OCI-LY7 (cell line): ENCODE measurements around the gene PTPRZ1. TPM values are rescaled to one million over a fixed set of nuclear protein-coding genes. Genes with fewer than 3 reads are reported as not detected.

Source experiments
- BruUV-seq: library from RNA; stranded (reverse); fragments of 400-500 nt; replicated peaks from 2 replicates; lab custom pipeline; 2021; lab: Mats Ljungman, UMichigan
- CTCF ChIA-PET: fragments of 300-600 bp; sonication (Branson Sonifier 250); formaldehyde crosslinking; loops from one replicate; lab custom pipeline; 2022; ENCODE audit warnings: antibody characterized with exemption; ENCODE audit not compliant: unreplicated experiment; lab: Charles Lee
- POLR2A ChIA-PET: fragments of 300-600 bp; sonication (Branson Sonifier 250); formaldehyde crosslinking; loops from one replicate; lab custom pipeline; 2022; ENCODE audit warnings: antibody characterized with exemption; lab: Charles Lee
- DNase-seq: peaks from one replicate; pipeline ENCODE4 v3.0.0-alpha.2; 2015; ENCODE audit warnings: low spot score
- H2AFZ ChIP-seq: fragments of 200-600 bp; sonication (generic), shearing (Covaris generic); 2 replicates; pipeline ENCODE4 v1.6.1; 2014; ENCODE audit warnings: mild to moderate bottlenecking, antibody characterized with exemption, low read length, moderate library complexity
- H3K27ac ChIP-seq: fragments of 200-600 bp; sonication (generic); 2 replicates; pipeline ENCODE4 v1.5.1; 2014; ENCODE audit warnings: mixed run types, low read depth, mild to moderate bottlenecking, moderate library complexity, low read length, inconsistent platforms; ENCODE audit not compliant: poor library complexity, severe bottlenecking
- H3K36me3 ChIP-seq: fragments of 200-600 bp; sonication (generic); 2 replicates; pipeline ENCODE4 v1.6.1; 2014; ENCODE audit warnings: mild to moderate bottlenecking, antibody characterized with exemption, low read length, moderate library complexity, mixed read lengths; ENCODE audit not compliant: insufficient read depth
- H3K4me1 ChIP-seq: fragments of 200-600 bp; sonication (generic); 2 replicates; pipeline ENCODE4 v1.5.1; 2014; ENCODE audit warnings: mild to moderate bottlenecking, low read length; ENCODE audit not compliant: insufficient read depth, poor library complexity, severe bottlenecking
- H3K4me2 ChIP-seq: fragments of 200-600 bp; sonication (generic); 2 replicates; pipeline ENCODE4 v1.6.1; 2014; ENCODE audit warnings: mild to moderate bottlenecking, low read length
- H3K4me3 ChIP-seq: fragments of 200-600 bp; sonication (generic); 2 replicates; pipeline ENCODE4 v1.5.1; 2014; ENCODE audit warnings: mild to moderate bottlenecking, low read depth, low read length; ENCODE audit not compliant: poor library complexity, severe bottlenecking
- H3K79me2 ChIP-seq: fragments of 200-600 bp; sonication (generic); 2 replicates; pipeline ENCODE4 v1.6.1; 2016; ENCODE audit warnings: low read depth, mild to moderate bottlenecking, low read length, moderate library complexity, mixed read lengths; ENCODE audit not compliant: insufficient read depth
- H3K9me2 ChIP-seq: fragments of 200-600 bp; sonication (generic); 2 replicates; pipeline ENCODE4 v1.6.1; 2016; ENCODE audit warnings: mild to moderate bottlenecking, low read length, mixed read lengths; ENCODE audit not compliant: insufficient read depth
- H3K9me3 ChIP-seq: fragments of 200-600 bp; sonication (generic); 2 replicates; pipeline ENCODE4 v1.6.1; 2014; ENCODE audit warnings: mild to moderate bottlenecking, mixed run types, low read length, mixed read lengths
- H4K20me1 ChIP-seq: fragments of 200-600 bp; sonication (generic); 2 replicates; pipeline ENCODE4 v1.6.1; 2014; ENCODE audit warnings: mild to moderate bottlenecking, antibody characterized with exemption, low read length, moderate library complexity, mixed read lengths; ENCODE audit not compliant: insufficient read depth
- CTCF ChIP-seq: fragments of 200-600 bp; sonication (generic); conservative IDR thresholded peaks from 2 replicates; pipeline ENCODE4 v1.5.1; 2014; ENCODE audit warnings: mild to moderate bottlenecking, antibody characterized with exemption, low read length, moderate library complexity, mixed read lengths
- EZH2phosphoT487 ChIP-seq: fragments of 200-600 bp; sonication (generic); IDR thresholded peaks from 2 replicates; pipeline ENCODE4 v1.6.1; 2018; ENCODE audit warnings: low read depth, borderline replicate concordance, mild to moderate bottlenecking, mixed run types, antibody characterized with exemption, low read length, moderate library complexity, mixed read lengths
- intact Hi-C: fragments of 100-400 bp; cut with micrococcal nuclease; formaldehyde crosslinking; loops from one replicate; pipeline ENCODE4 v1.10.0; 2022; ENCODE audit not compliant: unreplicated experiment
- small RNA-seq: library from RNA; depleted of rRNA; stranded (forward); fragments of <200 nt; gene quantifications from one replicate; pipeline ENCODE3, GENCODE V24; 2014
- total RNA-seq, 2 experiments: library from RNA; depleted of rRNA in 1 of 2; stranded (reverse); fragments of >200 nt in 1 of 2; shearing (Covaris generic) in 1 of 2; gene quantifications; 2 replicates each; pipeline ENCODE4 v1.2.3, GENCODE V29; 2014 to 2022

Gene PTPRZ1
- total RNA-seq, 2 experiments from 2014 or later, result not detected

- BruUV-seq, result no TSS peak
- no peak overlapping the region for H2AFZ ChIP-seq
- H3K4me1 ChIP-seq, result no peaks in the 10 kb centered on the region
- no peaks in the 10 kb centered on the region for H3K36me3 ChIP-seq
- no peak overlapping the region for H3K4me3 ChIP-seq
- H3K9me2 ChIP-seq, result no peaks in the 10 kb centered on the region
- no peak overlapping the region for H3K27ac ChIP-seq
- no peaks in the 10 kb centered on the region for H4K20me1 ChIP-seq
- H3K4me2 ChIP-seq, result no peak overlapping the region
- intact Hi-C loops, result no loop called here
- TF ChIP-seq EZH2phosphoT487 (no peak), CTCF (no peak)
- POLR2A ChIA-PET, result no interaction called here
- H3K9me3 ChIP-seq, result no peaks in the 10 kb centered on the region
- H3K79me2 ChIP-seq, result no peaks in the 10 kb centered on the region
- CTCF ChIA-PET, result no interaction called here
- DNase-seq, result no peak
Observed at GRCh38 chr7:122100021-122100420, 227.1 kb downstream of the PTPRZ1 start.

GRCh38 chr7:122103064-122103463 is 230.1 kb downstream of the PTPRZ1 start:
- TF ChIP-seq EZH2phosphoT487 (no peak), CTCF (no peak)
- H3K9me3 ChIP-seq, result no peaks in the 10 kb centered on the region
- no peaks in the 10 kb centered on the region for H4K20me1 ChIP-seq
- H3K4me2 ChIP-seq, result no peak overlapping the region
- no peak overlapping the region for H3K4me3 ChIP-seq
- POLR2A ChIA-PET, result no interaction called here
- H3K79me2 ChIP-seq, result no peaks in the 10 kb centered on the region
- no peaks in the 10 kb centered on the region for H3K4me1 ChIP-seq
- intact Hi-C loops, result no loop called here
- DNase-seq, result no peak
- no peak overlapping the region for H3K27ac ChIP-seq
- H3K9me2 ChIP-seq, result no peaks in the 10 kb centered on the region
- H3K36me3 ChIP-seq, result no peaks in the 10 kb centered on the region
- BruUV-seq, result no TSS peak
- CTCF ChIA-PET, result no interaction called here
- no peak overlapping the region for H2AFZ ChIP-seq

Small RNA genes within 50 kb of the gene (small RNA-seq; reads per million reads assigned to genes)
- not detected for gene RNU7-154P
